ENCODE data around the gene KLHL22. TPM values are rescaled to one million over a fixed set of nuclear protein-coding genes. Genes with fewer than 3 reads are reported as not detected.
A peak's percentile ranks its signal among the peaks of the same experiment; 100 is the strongest.

KLHL22 gene
- total RNA-seq, 1 experiment from 2014 or later: 26.5 TPM

GRCh38 chr22:20397498-20397897, 98.1 kb downstream of the KLHL22 start:
- peaks cover 22% of the 10 kb centered on the region for H3K36me3 Mint-ChIP-seq (ENCODE audit: insufficient read depth, unreplicated experiment)
- peaks cover 25% of the 10 kb centered on the region for H3K4me1 Mint-ChIP-seq (ENCODE audit: low read depth, unreplicated experiment)
- H3K9me3 Mint-ChIP-seq (ENCODE audit: low read depth, unreplicated experiment): no peaks in the 10 kb centered on the region
- intact Hi-C loops (cut with micrococcal nuclease; ENCODE audit: unreplicated experiment): no loop called here
- no peaks in the 10 kb centered on the region for H3K27me3 Mint-ChIP-seq (ENCODE audit: unreplicated experiment)
- CTCF ChIA-PET: no interaction called here
- TF ChIP-seq CTCF (IDR thresholded peaks at IDR 0.05; ENCODE audit: unreplicated experiment): no peak
- BruUV-seq (replicated peaks): no TSS peak
- H3K27ac Mint-ChIP-seq (ENCODE audit: unreplicated experiment): no peak overlapping the region
- no peak for DNase-seq
- H3K4me3 Mint-ChIP-seq (ENCODE audit: low read depth, unreplicated experiment): no peak overlapping the region

- no peak overlapping the region for H3K4me3 Mint-ChIP-seq (ENCODE audit: low read depth, unreplicated experiment)
- TF ChIP-seq CTCF (IDR thresholded peaks at IDR 0.05; ENCODE audit: unreplicated experiment): no peak
- H3K4me1 Mint-ChIP-seq (ENCODE audit: low read depth, unreplicated experiment): peaks cover 25% of the 10 kb centered on the region
Observed at GRCh38 chr22:20396639-20397038, 99.0 kb downstream of the KLHL22 start.

GRCh38 chr22:20395907-20396287, 99.7 kb downstream of the KLHL22 start:
- no peak for DNase-seq
- Mint-ChIP-seq H3K9me3 (ENCODE audit: low read depth, unreplicated experiment) (no peaks in the 10 kb centered on the region), H3K4me3 (ENCODE audit: low read depth, unreplicated experiment) (peak overlapping the region; percentile 86)

More at GRCh38 chr22:20396639-20397038, 99.0 kb downstream of the KLHL22 start:
- Mint-ChIP-seq H3K27me3 (ENCODE audit: unreplicated experiment) (peaks cover 1% of the 10 kb centered on the region), H3K27ac (ENCODE audit: unreplicated experiment) (no peak overlapping the region), H3K36me3 (ENCODE audit: insufficient read depth, unreplicated experiment) (peaks cover 22% of the 10 kb centered on the region), H3K9me3 (ENCODE audit: low read depth, unreplicated experiment) (no peaks in the 10 kb centered on the region)
- BruUV-seq (replicated peaks): no TSS peak
- intact Hi-C loops (cut with micrococcal nuclease; ENCODE audit: unreplicated experiment): no loop called here
- CTCF ChIA-PET: no interaction called here
- DNase-seq: no peak

GRCh38 chr22:20395181-20395906, 100.3 kb downstream of the KLHL22 start:
- H3K27ac Mint-ChIP-seq (ENCODE audit: unreplicated experiment): peak overlapping the region; percentile 47

More at GRCh38 chr22:20395907-20396287, 99.7 kb downstream of the KLHL22 start:
- CTCF ChIA-PET: no interaction called here
- Mint-ChIP-seq H3K27me3 (ENCODE audit: unreplicated experiment) (peaks cover 9% of the 10 kb centered on the region), H3K36me3 (ENCODE audit: insufficient read depth, unreplicated experiment) (peaks cover 22% of the 10 kb centered on the region), H3K27ac (ENCODE audit: unreplicated experiment) (no peak overlapping the region), H3K4me1 (ENCODE audit: low read depth, unreplicated experiment) (peaks cover 25% of the 10 kb centered on the region)
- intact Hi-C loops (cut with micrococcal nuclease; ENCODE audit: unreplicated experiment): no loop called here
- BruUV-seq (replicated peaks): no TSS peak
- no peak for TF ChIP-seq CTCF (IDR thresholded peaks at IDR 0.05; ENCODE audit: unreplicated experiment)

More at GRCh38 chr22:20395181-20395906, 100.3 kb downstream of the KLHL22 start:
- DNase-seq: no peak
- CTCF ChIA-PET: interaction anchor here (0.7 kb wide), 1 partner anchor 1953 kb away, joined by 5 read pairs; no protein-coding TSS in a partner anchor
- TF ChIP-seq CTCF (IDR thresholded peaks at IDR 0.05; ENCODE audit: unreplicated experiment): no peak
- Mint-ChIP-seq H3K4me1 (ENCODE audit: low read depth, unreplicated experiment) (peaks cover 25% of the 10 kb centered on the region), H3K27me3 (ENCODE audit: unreplicated experiment) (peaks cover 14% of the 10 kb centered on the region), H3K36me3 (ENCODE audit: insufficient read depth, unreplicated experiment) (peaks cover 22% of the 10 kb centered on the region), H3K4me3 (ENCODE audit: low read depth, unreplicated experiment) (peak overlapping the region; percentile 86), H3K9me3 (ENCODE audit: low read depth, unreplicated experiment) (no peaks in the 10 kb centered on the region)
- intact Hi-C loops (cut with micrococcal nuclease; ENCODE audit: unreplicated experiment): no loop called here
- BruUV-seq (replicated peaks): no TSS peak
